HG03558 (cell line): Measurements from ENCODE around the gene AOPEP.

ENCODE experiments used
- ATAC-seq: cut with Tn5 transposase; IDR thresholded peaks from one replicate; pipeline ENCODE4 v1.9.1; 2021; ENCODE audit warnings: moderate number of reproducible peaks; ENCODE audit not compliant: unreplicated experiment; ENCODE audit errors: extremely low read depth

Gene AOPEP

DNA sequence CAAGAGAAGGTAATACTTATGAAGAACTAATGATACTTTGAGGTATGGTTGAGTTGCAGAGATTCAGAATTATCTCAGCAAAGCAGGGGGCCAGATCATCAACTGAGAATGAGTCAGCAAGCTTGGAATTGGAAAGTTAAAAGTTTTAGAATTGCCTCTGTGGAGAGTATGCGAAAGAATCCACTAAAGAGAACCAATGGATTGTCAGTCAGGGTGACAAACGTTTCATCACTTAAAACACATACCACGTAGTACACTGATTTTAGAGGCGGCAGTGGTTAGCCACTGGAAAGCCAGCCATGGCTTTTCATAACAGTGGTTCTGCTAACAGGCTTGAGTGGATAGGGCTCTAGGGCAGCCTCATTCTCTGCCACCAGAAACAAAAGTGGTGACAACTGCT, 30.7 kb downstream of the AOPEP start:
- no peak for ATAC-seq

GRCh38 chr9:94758031-94758430, 31.5 kb downstream of the AOPEP start:
- no peak for ATAC-seq

DNA sequence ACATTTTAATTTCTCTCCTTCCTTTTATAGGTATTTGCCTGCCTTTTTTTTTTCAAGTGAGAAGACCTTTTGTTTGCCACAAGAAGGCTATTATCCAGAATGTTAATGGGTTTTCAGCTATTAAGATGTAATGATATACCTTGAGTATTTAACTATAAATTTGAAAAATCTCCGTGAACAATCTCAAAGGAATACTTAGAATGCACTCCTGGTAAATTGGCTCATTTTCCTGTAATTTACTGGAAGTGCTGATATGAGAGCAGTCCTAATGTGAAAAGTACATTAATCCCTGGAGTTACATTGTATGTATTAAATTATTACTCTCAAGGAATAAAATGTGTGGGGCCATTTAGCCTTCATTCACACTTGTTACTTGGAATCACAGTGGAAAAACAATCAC, 32.4 kb downstream of the AOPEP start:
- ATAC-seq: no peak

DNA sequence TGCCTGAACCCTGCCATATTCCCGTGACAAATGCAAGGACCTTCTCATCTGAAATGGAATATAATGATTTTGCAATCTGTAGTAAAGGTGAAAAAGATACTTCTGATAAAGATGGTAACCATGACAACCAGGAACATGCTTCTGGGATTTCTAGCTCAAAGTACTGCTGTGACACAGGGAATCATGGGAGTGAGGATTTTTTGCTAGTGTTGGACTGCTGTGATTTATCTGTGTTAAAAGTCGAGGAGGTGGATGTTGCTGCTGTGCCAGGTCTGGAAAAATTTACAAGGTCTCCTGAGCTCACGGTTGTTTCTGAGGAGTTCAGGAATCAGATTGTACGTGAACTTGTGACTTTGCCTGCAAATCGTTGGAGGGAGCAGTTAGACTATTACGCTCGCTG, 33.5 kb downstream of the AOPEP start:
- ATAC-seq: no peak

GRCh38 chr9:94760660-94761059, 34.2 kb downstream of the AOPEP start:
- ATAC-seq: no peak

GRCh38 chr9:94761481-94761880, 35.0 kb downstream of the AOPEP start:
- ATAC-seq: no peak

DNA sequence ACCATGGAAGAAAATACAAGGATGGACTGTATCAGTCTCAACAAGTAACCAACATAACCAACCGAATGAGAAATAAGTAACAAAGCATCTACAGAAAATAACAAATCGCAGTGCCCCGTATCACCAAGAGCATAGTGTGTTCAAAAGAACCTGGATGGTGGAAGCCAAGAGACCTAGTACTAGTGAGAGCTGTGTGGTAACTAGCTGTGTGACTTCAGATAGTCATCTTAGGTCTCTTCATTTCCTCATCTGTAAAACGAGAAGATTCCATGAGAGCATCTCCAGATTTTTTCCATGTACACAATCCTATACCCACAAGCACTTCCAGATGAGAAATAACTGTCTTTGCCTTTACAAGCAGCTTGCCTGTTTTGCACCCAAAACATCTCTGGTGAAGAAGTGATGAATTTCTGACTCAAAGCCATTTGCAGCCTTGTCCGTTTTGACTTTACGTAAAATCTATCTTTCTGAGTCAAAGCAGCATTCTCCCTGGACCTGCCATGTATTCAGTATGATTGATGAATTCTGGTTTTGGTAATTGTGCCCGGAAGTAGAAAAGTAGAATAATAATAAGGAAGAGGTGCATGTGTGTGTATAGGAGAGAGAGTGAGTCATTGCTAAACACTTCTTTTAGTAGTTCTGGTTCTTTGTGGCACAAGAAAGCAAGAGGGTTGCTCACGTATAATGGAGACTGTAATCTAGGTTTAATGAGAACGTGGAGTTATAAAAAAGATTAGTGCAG, 41.0 kb downstream of the AOPEP start:
- no peak for ATAC-seq

DNA sequence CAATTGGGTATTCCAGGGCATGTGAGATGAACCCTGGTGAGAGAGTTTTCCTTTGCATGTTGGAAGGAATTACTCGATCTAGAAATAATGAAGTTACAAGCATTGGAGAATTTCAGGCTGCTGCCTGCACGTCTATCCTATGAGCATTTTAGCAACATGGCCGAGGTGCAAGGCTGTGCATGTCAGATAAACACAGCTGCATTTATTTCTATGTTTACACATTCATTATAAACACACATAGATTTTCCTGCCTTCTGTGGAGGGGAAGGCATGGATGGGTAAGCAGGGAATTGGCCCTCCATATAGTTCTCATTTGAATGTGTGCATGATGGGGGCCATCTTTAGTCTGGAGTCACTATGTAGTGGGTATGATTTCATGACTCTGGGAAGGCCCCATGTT, 42.3 kb downstream of the AOPEP start:
- ATAC-seq: no peak

DNA sequence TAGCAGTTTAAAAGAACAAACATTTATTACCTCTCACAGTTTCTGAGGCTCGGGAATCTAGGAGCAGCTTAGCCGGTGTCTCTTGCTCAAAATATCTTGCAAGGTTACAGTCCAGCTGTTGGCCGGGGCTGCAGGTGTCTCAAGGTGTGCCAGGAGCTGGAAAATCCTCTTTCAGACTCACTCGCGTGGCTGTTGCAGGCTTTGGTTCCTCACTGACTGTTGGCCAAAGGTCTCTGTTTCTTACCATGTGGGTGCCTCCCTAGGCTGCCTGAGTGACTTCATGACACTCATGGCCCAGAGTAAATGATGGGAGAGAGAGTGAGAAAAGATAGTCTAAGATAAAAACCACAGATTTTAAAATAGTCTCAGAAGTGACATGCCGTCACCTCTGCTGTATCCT, 43.8 kb downstream of the AOPEP start:
- no peak for ATAC-seq

DNA sequence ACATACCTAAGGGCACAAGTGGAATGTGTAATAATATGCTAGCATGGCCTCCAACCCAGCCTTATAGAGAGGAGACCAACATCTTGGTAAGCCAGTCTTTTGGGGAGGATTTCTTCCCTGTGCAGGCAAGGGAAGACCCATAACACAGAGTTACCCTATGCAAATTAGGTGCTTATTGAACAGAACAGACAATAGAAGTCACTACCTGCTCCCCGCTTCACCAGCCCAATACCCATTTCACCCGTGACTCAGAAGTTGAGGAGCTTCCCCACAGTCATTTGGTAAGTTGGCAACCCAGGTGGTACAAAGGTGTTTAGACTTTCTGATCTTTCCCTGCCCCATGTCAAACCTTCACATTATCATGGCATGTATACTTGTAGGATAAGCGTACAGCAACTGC, 44.6 kb downstream of the AOPEP start:
- no peak for ATAC-seq

- no peak for ATAC-seq
Measured at GRCh38 chr9:94772144-94772543, 45.6 kb downstream of the AOPEP start.

GRCh38 chr9:94772639-94773303, 46.3 kb downstream of the AOPEP start:
- no peak for ATAC-seq

GRCh38 chr9:94773655-94774054, 47.2 kb downstream of the AOPEP start:
- no peak for ATAC-seq

- ATAC-seq: no peak
Measured at GRCh38 chr9:94778013-94778412, 51.5 kb downstream of the AOPEP start.

DNA sequence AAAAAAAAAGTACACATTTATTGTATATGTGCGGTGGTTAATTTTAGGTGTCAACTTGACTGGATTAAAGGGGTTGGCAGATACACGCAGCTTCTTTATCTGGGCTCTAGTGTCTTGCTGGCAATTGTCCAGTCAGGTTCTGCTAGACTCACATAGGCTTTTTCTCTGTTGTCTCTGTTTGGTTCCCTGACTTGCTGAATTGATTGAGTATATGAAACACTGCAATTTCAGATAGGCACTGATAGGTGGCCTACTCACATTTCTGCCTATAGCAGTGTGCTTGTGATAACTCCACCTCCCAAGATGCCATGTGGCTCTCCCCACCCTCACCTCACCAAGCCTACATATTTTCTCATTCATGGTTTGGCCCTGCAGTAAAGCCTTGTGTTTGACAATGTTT, 52.5 kb downstream of the AOPEP start:
- no peak for ATAC-seq

DNA sequence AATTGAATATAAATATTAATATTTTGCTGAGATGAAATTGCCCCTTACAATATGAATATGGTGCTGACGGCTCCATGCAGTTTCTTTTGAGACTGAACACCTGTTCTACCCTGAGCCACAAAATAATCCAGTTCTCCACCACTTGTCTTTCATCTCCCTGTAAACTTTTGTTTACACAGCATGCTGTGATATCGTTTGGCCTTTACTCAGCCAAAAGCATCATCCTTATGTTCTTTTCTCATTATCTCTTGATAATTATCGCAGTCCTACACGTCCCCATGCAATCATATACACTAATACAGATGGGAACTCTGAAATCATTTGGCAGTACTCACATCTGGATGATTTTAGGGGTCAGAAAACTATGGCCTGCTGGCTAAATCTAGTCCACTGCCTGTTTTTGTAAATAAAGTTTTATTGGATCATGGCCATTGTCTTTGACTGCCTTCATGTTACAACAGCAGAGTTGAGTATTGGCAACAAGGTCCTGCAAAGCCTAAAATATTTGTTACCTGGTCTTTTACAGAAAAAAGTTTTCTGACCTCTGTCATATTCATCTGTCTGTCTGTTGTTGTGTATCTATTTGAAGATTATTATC, 53.3 kb downstream of the AOPEP start:
- no peak for ATAC-seq

DNA sequence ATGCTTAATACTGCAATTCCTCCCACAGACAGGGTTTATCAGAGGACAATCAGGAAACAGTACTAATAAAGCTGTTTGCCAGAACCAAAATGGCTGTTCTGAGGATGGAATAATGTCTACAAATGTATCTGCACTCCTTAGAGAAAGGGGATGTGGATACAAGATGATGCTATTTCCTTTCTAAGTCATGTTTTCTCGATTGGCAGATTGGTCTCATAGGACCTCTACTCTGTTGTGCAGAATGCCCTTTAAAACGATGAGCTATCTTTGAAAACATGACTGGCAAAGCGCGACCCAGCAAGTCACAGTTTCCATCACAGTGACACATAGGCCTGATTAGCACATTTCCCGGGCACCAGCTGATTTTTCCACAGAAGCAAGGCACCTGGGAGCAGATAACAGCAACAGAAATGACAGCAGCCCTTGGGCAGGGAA, 54.0 kb downstream of the AOPEP start:
- ATAC-seq: no peak

DNA sequence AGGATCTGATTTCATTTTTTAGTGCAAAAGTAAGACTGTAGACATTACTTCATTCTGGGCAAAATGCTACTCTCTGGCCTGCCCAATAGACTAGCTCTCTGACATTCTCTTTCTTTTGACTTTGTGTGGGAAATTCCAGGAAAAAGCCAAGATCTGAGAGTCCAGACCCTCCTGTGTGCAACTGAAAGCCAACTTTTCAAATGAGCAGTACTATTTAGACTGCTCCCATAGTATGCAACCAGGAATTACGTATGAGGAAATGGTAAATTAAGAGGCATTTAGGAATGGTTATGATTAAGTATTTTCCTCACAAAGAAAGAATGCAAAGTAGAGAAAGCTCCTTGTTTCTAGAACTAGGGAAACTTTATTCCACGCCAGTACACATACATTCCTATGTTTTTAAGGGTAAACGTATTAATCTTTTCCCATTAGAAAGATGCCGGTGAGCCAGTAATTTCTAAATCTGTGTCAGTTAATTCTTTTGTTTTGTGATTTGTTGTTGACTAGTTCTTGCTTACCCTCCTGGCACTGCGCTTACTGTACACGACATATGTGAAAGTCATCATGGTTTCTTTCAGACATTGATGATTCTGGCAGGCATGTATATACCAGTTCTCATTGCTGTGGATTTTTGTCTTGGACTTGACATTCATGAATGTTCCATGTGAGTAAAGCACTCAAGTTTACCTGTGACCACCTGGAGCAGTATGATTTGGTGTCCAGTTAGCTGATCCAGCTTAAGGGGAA, 56.0 kb downstream of the AOPEP start:
- ATAC-seq: no peak

DNA sequence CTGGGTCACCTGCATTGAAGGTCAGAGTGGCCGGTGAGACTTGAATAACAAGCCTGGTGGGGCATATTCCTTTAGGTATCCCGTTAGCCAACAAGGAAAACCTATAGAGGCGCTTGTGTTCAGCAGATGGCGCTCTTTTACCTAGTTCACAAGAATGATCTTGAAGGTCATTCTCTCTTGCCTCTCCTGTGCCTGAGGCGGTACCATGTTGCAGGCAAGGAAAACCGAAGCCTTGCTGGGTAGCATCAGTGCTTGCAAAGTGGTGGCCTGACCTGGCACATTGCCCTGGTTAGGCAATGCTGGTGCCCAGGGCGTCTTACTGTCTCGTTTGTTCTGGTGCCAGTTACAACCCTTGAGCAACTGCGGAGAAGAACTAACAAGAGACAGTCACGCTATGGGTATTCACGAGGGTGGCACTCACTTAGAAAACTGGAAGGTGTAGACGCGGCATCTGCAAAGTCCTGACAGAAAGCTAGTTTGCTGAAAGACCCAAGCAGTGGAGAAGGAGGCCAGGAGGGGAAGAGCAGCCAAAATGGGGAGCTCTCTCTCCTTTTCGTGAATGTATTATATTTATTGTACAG, 56.7 kb downstream of the AOPEP start:
- ATAC-seq: no peak

DNA sequence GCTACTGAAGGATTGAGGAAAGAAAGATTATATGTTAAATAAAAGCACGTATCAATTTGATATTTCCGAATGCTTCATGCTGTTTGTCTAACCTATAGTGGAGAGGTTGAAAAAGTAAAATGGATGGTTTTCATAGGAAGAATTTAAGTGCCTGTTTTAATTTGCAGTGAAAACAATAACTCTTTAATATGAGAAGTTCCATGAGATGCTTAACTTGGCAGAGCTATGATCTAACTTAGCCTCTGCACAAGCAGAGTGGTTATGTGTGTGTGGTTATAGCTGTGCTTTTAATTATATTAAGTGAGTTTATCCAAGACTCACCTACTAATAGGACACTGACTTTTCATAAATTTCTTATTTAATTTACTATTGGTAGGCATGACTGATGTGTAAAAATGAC, 57.4 kb downstream of the AOPEP start:
- ATAC-seq: no peak
